Prostate gland (tissue), 2 donors: Measurements from ENCODE around the gene ZFYVE16. TPM values are rescaled to one million over a fixed set of nuclear protein-coding genes. Genes with fewer than 3 reads are reported as not detected.
"Not testable (repeated sequence)": the region's sequence is repeated elsewhere in the genome, so short reads cannot be mapped to it uniquely, and the experiment has no call there.

Experiments
- DNase-seq: peaks from one replicate; pipeline ENCODE4 v3.0.0-alpha.2; 2019; ENCODE audit warnings: low spot score
- H3K27ac ChIP-seq, 2 donors: fragments of 200-600 bp; sonication (generic); 2 replicates each; pipeline ENCODE4 v1.5.1; 2017 to 2019
- H3K27me3 ChIP-seq: fragments of 200-600 bp; sonication (generic); replicated peaks from 2 replicates; pipeline ENCODE4 v1.5.1; 2019; ENCODE audit not compliant: insufficient read depth
- H3K36me3 ChIP-seq, 2 donors: fragments of 200-600 bp; sonication (generic); 1 replicate in 1 of 2; 2 replicates in 1 of 2; pipeline versions ENCODE4 v1.5.1 to v1.8.1; 2017 to 2019
- H3K4me1 ChIP-seq: fragments of 200-600 bp; sonication (generic); replicated peaks from 2 replicates; pipeline ENCODE4 v1.5.1; 2019
- H3K4me3 ChIP-seq, 2 donors: fragments of 200-600 bp; sonication (generic); 2 replicates each; pipeline ENCODE4 v1.5.1; 2017 to 2019
- H3K9me3 ChIP-seq: fragments of 200-600 bp; sonication (generic); 2 replicates; pipeline ENCODE4 v1.5.1; 2017
- CTCF ChIP-seq, 4 experiments: fragments of 200-600 bp in 2 of 4; fragments of 450-650 bp in 2 of 4; sonication (generic) in 2 of 4; IDR thresholded peaks; 1 replicate in 3 of 4; 2 replicates in 1 of 4; pipeline ENCODE4 v1.5.1; 2016 to 2019; ENCODE audit warnings: antibody characterized with exemption in 4 of 4, mild to moderate bottlenecking in 2 of 4, moderate library complexity in 2 of 4
- POLR2A ChIP-seq: fragments of 450-650 bp; IDR thresholded peaks from one replicate; pipeline ENCODE4 v1.6.1; 2016; ENCODE audit warnings: antibody characterized with exemption, mild to moderate bottlenecking
- POLR2AphosphoS5 ChIP-seq: sonication (generic); formaldehyde crosslinking; IDR thresholded peaks from one replicate; pipeline ENCODE4 v1.6.1; 2017; ENCODE audit warnings: antibody characterized with exemption
- WGBS: methylation state at CpG from one replicate; pipeline ENCODE4 v1.1.5; 2018; 5-methylcytosine and 5-hydroxymethylcytosine counted together
- intact Hi-C: fragments of 100-400 bp; cut with DNase I; formaldehyde crosslinking; loops from one replicate; pipeline ENCODE4 v1.14.2; 2022
- total RNA-seq, 2 donors: library from RNA; depleted of rRNA; stranded (reverse); fragments of >200 nt; gene quantifications; one replicate each; pipeline ENCODE4 v1.1.0, GENCODE V29; 2016

ZFYVE16 gene
- total RNA-seq, 2 donors from 2014 or later, result 29.4 to 41.1 TPM

DNA sequence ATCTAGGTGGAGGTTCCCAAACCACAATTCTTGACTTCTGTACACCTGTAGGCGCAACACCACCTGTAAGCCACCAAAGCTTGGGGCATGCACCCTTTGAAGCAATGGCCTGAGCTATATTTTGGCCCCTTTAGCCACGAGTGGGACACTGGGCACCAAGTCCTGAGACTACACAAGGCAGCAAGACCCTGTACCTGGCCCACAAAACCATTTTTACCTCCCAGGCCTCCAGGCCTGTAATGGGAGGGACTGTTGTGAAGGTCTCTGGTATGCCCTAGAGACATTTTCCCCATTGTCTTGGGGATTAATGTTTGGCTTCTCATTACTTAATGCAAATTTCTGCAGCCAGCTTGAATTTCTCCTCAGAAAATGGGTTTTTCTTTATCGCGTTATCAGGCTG lies 55.4 kb downstream of the ZFYVE16 start:
- DNase-seq, result no peak
- H3K9me3 ChIP-seq, result no peaks in the 10 kb centered on the region
- no peak overlapping the region for H3K4me3 ChIP-seq
- H3K27me3 ChIP-seq, result no peaks in the 10 kb centered on the region
- WGBS, result 96% methylated on average over 4 of the region's 4 CpGs
- H3K27ac ChIP-seq, result no peak overlapping the region
- no peaks in the 10 kb centered on the region for H3K4me1 ChIP-seq
- no peaks in the 10 kb centered on the region for H3K36me3 ChIP-seq
- intact Hi-C loops, result no loop called here
- TF ChIP-seq POLR2A (no peak), CTCF (IDR thresholded peaks at IDR 0.05) (no peak), POLR2AphosphoS5 (no peak)

- Histone ChIP-seq H3K27ac (no peak overlapping the region), H3K27me3 (no peaks in the 10 kb centered on the region), H3K4me3 (no peak overlapping the region), H3K36me3 (no peaks in the 10 kb centered on the region), H3K9me3 (no peaks in the 10 kb centered on the region), H3K4me1 (no peaks in the 10 kb centered on the region)
- DNase-seq, result no peak
- TF ChIP-seq POLR2AphosphoS5, result no peak
- no peak for TF ChIP-seq POLR2A
- TF ChIP-seq CTCF (IDR thresholded peaks at IDR 0.05), result no peak
- WGBS, result 73% methylated on average over 4 of the region's 4 CpGs
- intact Hi-C loops, result no loop called here
These were observed 59.0 kb downstream of the ZFYVE16 start for GRCh38 chr5:80466669-80467485.

DNA sequence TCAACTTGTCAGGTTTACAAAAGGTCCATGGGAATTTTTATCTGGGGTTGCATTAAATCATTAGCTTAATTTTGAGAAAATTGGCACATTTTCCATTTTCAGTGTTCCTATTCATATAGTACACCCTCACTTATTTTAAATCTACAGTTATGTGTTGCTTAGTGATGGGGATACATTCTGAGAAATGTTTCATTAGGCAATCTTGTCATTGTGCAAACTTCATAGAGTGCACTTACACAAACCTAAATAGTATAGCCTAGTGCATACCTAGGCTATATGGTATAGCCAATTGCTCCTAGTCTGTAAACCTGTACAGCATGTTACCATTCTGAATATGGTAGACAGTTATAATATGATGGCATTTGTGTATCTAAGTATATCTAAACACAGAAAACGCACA lies 60.3 kb downstream of the ZFYVE16 start:
- H3K4me3 ChIP-seq, result no peak overlapping the region
- no peak overlapping the region for H3K27ac ChIP-seq
- H3K9me3 ChIP-seq, result no peaks in the 10 kb centered on the region
- intact Hi-C loops, result no loop called here
- WGBS, result 97% methylated on average over 1 of the region's 1 CpG
- DNase-seq, result no peak
- H3K27me3 ChIP-seq, result no peaks in the 10 kb centered on the region
- no peaks in the 10 kb centered on the region for H3K36me3 ChIP-seq
- H3K4me1 ChIP-seq, result no peaks in the 10 kb centered on the region
- TF ChIP-seq POLR2AphosphoS5, result no peak
- TF ChIP-seq POLR2A, result no peak
- TF ChIP-seq CTCF (IDR thresholded peaks at IDR 0.05), result no peak

GRCh38 chr5:80470631-80471030 lies 62.8 kb downstream of the ZFYVE16 start:
- H3K27ac ChIP-seq, H3K4me1 ChIP-seq, H3K36me3 ChIP-seq, intact Hi-C loops, H3K9me3 ChIP-seq, H3K27me3 ChIP-seq, DNase-seq, H3K4me3 ChIP-seq: not testable (repeated sequence)
- WGBS, result 91% methylated on average over 2 of the region's 2 CpGs

GRCh38 chr5:80474929-80475328 lies 67.1 kb downstream of the ZFYVE16 start:
- no peak for DNase-seq
- Histone ChIP-seq H3K36me3 (no peaks in the 10 kb centered on the region), H3K9me3 (no peaks in the 10 kb centered on the region), H3K4me3 (no peak overlapping the region), H3K27ac (no peak overlapping the region), H3K27me3 (no peaks in the 10 kb centered on the region), H3K4me1 (no peaks in the 10 kb centered on the region)
- intact Hi-C loops, result no loop called here
- WGBS, result 100% methylated on average over 2 of the region's 2 CpGs
- no peak for TF ChIP-seq POLR2A
- no peak for TF ChIP-seq CTCF (IDR thresholded peaks at IDR 0.05)
- TF ChIP-seq POLR2AphosphoS5, result no peak
